ENCODE data around the gene GSS. TPM values are rescaled to one million over a fixed set of nuclear protein-coding genes. Genes with fewer than 3 reads are reported as not detected.
"Not testable (repeated sequence)": the region's sequence is repeated elsewhere in the genome, so short reads cannot be mapped to it uniquely, and the experiment has no call there.

The GSS gene
- total RNA-seq, 4 donors from 2014 or later = 58.0 to 95.6 (median 84.6) TPM

GRCh38 chr20:34886122-34886521 is 69.5 kb downstream of the GSS start:
- H3K4me1 ChIP-seq = peaks cover 0 to 14% (median 0%) of the 10 kb centered on the region in 4 donors
- TF ChIP-seq POLR2A (IDR thresholded peaks at IDR 0.05) (no peak), CTCF (IDR thresholded peaks at IDR 0.05) (no peak)
- no peak overlapping the region for H3K4me3 ChIP-seq
- H3K27me3 ChIP-seq = no peaks in the 10 kb centered on the region
- no peak overlapping the region for H3K27ac ChIP-seq
- H3K36me3 ChIP-seq = peaks cover 0 to 51% (median 2%) of the 10 kb centered on the region in 3 donors
- H3K9me3 ChIP-seq = no peaks in the 10 kb centered on the region
- no peak for DNase-seq

- Histone ChIP-seq H3K9me3 (no peaks in the 10 kb centered on the region), H3K4me3 (no peak overlapping the region), H3K36me3 (peaks cover 0 to 45% (median 2%) of the 10 kb centered on the region in 3 donors), H3K4me1 (peaks cover 0 to 14% (median 0%) of the 10 kb centered on the region in 4 donors), H3K27me3 (no peaks in the 10 kb centered on the region), H3K27ac (no peak overlapping the region)
- TF ChIP-seq POLR2A (IDR thresholded peaks at IDR 0.05) (no peak), CTCF (IDR thresholded peaks at IDR 0.05) (no peak)
- no peak for DNase-seq
These were observed 71.3 kb downstream of the GSS start for GRCh38 chr20:34884260-34884659.

- H3K27ac ChIP-seq = no peak overlapping the region
- DNase-seq = no peak
- no peaks in the 10 kb centered on the region for H3K9me3 ChIP-seq
- H3K4me3 ChIP-seq = no peak overlapping the region
- H3K4me1 ChIP-seq = peaks cover 0 to 12% (median 0%) of the 10 kb centered on the region in 4 donors
- TF ChIP-seq POLR2A (IDR thresholded peaks at IDR 0.05) (no peak), CTCF (IDR thresholded peaks at IDR 0.05) (no peak)
- peaks cover 0 to 45% (median 2%) of the 10 kb centered on the region in 3 donors for H3K36me3 ChIP-seq
- H3K27me3 ChIP-seq = no peaks in the 10 kb centered on the region
These were observed 71.8 kb downstream of the GSS start for GRCh38 chr20:34883809-34884208.

GRCh38 chr20:34883087-34883688 is 72.4 kb downstream of the GSS start:
- Histone ChIP-seq H3K27me3 (no peaks in the 10 kb centered on the region), H3K9me3 (no peaks in the 10 kb centered on the region), H3K27ac (no peak overlapping the region), H3K4me3 (no peak overlapping the region), H3K36me3 (peaks cover 0 to 45% (median 2%) of the 10 kb centered on the region in 3 donors), H3K4me1 (peaks cover 0 to 11% (median 0%) of the 10 kb centered on the region in 4 donors)
- DNase-seq = no peak
- TF ChIP-seq CTCF (IDR thresholded peaks at IDR 0.05) (no peak), POLR2A (IDR thresholded peaks at IDR 0.05) (no peak)

GRCh38 chr20:34881689-34882088 is 73.9 kb downstream of the GSS start:
- H3K4me1 ChIP-seq = peaks cover 0 to 22% (median 0%) of the 10 kb centered on the region in 4 donors
- no peaks in the 10 kb centered on the region for H3K27me3 ChIP-seq

GRCh38 chr20:34880971-34881370 is 74.6 kb downstream of the GSS start:
- peaks cover 0 to 36% (median 2%) of the 10 kb centered on the region in 3 donors for H3K36me3 ChIP-seq
- H3K4me1 ChIP-seq = peaks cover 0 to 20% (median 0%) of the 10 kb centered on the region in 4 donors
- not testable (repeated sequence) for H3K9me3 ChIP-seq, H3K4me3 ChIP-seq, DNase-seq, H3K27me3 ChIP-seq, H3K27ac ChIP-seq

More at GRCh38 chr20:34881689-34882088, 73.9 kb downstream of the GSS start:
- no peaks in the 10 kb centered on the region for H3K9me3 ChIP-seq
- no peak overlapping the region for H3K27ac ChIP-seq
- no peak for DNase-seq
- H3K36me3 ChIP-seq = peaks cover 0 to 43% (median 2%) of the 10 kb centered on the region in 3 donors
- no peak overlapping the region for H3K4me3 ChIP-seq
- TF ChIP-seq POLR2A (IDR thresholded peaks at IDR 0.05) (no peak), CTCF (IDR thresholded peaks at IDR 0.05) (no peak)

Measured in Peyer's patch (tissue), 4 donors.